Left cardiac atrium (tissue), 4 donors: ENCODE results near the gene DENND4B. TPM values are rescaled to one million over a fixed set of nuclear protein-coding genes. Genes with fewer than 3 reads are reported as not detected.
A peak's percentile ranks its signal among the peaks of the same experiment; 100 is the strongest.

Experiments used
- ATAC-seq, 2 donors: fragments of 200-7000 bp; cut with Tn5 transposase; one replicate each; pipeline ENCODE4 v1.9.1; 2020; ENCODE audit warnings: mild to moderate bottlenecking in 2 of 2, moderate library complexity in 2 of 2
- DNase-seq: peaks from one replicate; pipeline ENCODE4 v3.0.0-alpha.2; 2020
- intact Hi-C, 2 donors: fragments of 100-400 bp; cut with DNase I; formaldehyde crosslinking; loops; one replicate each; pipeline versions ENCODE4 v1.14.1 to v1.15.1; 2022 to 2023
- total RNA-seq, 2 donors: library from RNA; stranded (reverse); fragmentation: NEBNext Ultra II Directional; extraction: Animal tissue kit (Norgen Biotek cat#: 25700); gene quantifications; one replicate each; pipeline ENCODE4 v1.2.1, GENCODE V29; 2021
- donor health status: DM: no; HTN: yes; CAD: no.
- donor health status: DM: no; HTN: yes; CAD: no; lungs with severe emphysema.
- donor health status: DM: yes; HTN: yes; CAD: no.
- donor health status: Dilated cardiomyopathy.

Gene DENND4B
- total RNA-seq, 2 donors from 2014 or later, result 41.5 to 49.5 TPM

- intact Hi-C loops, result loop anchor here in 1 of 2 donors (5.0 kb wide), 1 partner anchor 160 kb away; no protein-coding TSS in a partner anchor
- peak; percentile 97 for ATAC-seq
- DNase-seq, result peak; percentile 94
Observed at GRCh38 chr1:153977250-153978240, 31.0 kb upstream of the DENND4B start, which contains the start of gene JTB. JTB (minus strand) TSS chr1:153977674; CDS start chr1:153977252, 422 bp downstream.

GRCh38 chr1:153976819-153977249, 30.3 kb upstream of the DENND4B start:
- no peak for DNase-seq
- intact Hi-C loops, result loop anchor here in 1 of 2 donors (5.0 kb wide), 1 partner anchor 160 kb away; no protein-coding TSS in a partner anchor
- peak; percentile 1 to 3 for ATAC-seq

DNA sequence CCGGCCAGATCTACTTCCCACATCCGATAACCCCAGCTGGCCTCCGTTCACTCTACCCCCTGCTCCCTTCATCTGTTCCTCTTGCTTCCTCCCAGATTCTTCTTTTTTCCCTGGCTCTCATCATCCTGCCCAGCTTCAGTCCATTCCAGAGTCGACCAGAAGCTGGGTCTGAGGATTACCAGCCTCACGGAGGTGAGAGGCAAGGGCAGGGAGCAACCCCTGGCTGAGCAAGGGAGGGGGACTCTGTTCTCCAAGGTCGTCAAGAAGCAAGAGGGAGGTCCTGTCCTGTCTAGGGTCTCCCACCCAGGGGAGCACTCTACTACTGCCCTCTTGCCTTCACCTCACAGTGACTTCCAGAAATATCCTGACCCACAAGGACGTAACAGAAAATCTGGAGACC, 27.0 kb upstream of the DENND4B start:
- ATAC-seq (no peak), DNase-seq (no peak)
- intact Hi-C loops, result no loop called here

GRCh38 chr1:153973071-153973470, 26.6 kb upstream of the DENND4B start:
- intact Hi-C loops, result no loop called here
- ATAC-seq, result no peak
- no peak for DNase-seq

DNA sequence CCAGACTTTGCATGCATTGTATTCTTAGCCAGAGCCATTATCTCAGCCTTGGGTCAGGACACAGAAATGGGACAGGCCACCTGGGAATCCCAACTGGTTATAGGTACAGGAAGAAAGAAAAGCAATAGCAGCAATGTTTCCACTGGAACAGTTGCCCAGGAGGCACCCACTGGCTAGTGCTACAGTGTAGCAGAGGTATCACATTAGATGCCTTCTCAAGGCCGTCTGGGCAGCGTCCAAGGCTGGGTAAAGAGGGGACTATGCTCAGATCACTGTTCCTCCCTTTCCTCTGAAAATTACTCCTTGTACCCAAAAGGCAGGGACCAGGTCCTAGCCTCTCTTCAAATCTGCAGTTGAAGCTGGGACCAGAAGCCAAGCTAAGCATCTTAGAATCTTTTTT, 23.8 kb upstream of the DENND4B start:
- no peak for ATAC-seq
- intact Hi-C loops, result no loop called here
- DNase-seq, result no peak

DNA sequence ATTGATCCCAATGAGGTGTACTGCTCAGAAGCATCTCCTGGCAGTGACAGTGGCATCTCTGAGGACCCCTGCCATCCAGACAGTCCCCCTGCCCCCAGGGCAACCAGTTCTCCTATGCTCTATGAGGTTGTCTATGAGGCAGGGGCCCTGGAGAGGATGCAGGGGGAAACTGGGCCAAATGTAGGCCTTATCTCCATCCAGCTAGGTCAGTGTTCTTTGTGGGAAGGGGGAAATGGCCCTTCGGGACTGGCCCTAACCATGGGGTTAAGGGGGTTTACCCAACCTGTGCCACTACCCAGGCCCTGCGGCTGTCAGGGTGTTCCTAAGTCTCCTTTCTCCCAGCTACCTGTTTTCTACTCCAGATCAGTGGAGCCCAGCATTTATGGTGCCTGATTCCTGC, 22.5 kb upstream of the DENND4B start:
- intact Hi-C loops, result no loop called here
- ATAC-seq (no peak), DNase-seq (no peak)

DNA sequence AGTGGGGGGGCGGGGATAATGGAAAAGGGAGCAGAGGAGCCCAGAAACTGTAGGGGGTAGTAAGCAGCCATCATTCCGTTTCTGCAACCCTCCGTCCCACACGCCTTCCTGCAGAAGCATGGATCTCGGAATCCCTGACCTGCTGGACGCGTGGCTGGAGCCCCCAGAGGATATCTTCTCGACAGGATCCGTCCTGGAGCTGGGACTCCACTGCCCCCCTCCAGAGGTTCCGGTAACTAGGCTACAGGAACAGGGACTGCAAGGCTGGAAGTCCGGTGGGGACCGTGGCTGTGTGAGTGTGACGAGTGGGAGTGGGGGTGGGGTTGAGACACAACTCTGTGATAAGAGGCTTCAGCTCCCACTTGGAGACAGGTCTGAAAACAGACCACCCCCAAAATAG, 21.9 kb upstream of the DENND4B start:
- no peak for DNase-seq
- intact Hi-C loops, result no loop called here
- ATAC-seq, result no peak

DNA sequence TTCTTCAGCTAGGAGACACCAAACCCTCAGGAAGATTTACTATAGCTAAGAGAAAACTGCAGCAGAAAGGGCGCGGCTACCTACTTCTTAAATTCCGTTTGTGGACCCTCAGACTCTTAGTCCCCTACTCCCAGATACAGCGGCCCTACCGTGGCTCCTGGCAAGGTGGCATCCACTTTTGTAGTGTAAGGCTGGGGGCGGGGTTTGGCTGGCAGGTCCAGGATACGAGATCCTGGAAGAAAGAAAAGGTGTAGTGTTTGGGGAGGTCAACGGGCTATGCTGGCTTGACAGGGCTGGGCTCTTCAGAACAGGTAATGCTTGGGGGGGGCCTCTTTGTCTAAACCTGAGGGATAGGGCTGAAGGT, 21.5 kb upstream of the DENND4B start:
- intact Hi-C loops, result no loop called here
- DNase-seq (peak; percentile 46), ATAC-seq (no peak)

DNA sequence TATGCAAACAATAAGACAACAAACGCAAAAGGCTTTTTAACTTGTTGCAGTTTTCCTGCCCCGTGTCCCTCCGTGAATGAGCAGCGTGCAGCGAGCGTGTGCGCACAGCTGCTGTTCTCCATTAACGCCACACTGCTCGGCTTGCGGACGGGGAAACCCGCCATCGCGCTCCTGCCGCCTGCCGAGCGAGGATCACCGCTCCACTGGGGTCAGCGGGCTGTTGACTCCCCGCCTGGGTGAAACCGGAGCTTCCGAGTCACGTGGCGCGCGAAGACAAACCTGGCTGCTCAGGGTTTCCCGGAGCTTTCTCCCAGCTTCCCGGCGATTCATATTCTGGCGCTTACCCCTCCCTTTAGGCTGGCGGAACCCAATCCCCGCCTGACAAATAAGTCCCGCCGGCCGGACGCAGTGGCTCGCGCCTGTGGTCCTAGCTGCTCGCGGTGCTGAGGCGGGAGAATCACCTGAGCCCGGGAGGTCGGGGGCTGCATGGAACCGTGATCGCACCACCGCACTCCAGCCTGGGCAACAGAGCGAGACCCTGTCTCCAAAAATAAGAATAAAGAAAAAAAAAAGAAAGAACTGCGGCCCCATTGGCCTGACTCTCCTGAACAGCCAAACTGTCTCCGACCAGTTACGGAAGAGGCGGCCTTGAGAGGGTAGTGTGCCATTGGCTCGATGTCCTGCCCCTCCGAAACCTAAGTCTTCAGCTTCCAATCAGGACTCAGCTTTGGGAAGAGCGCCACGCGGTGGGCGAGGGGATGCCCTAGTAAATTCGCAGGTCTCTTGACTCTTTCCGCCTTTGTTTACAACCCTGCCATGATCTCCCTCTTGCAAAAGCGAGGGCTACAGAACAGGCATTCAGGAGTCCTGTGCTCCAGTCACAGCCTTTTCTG, 20.8 kb upstream of the DENND4B start, which contains the start of gene CREB3L4:
Gene CREB3L4, plus strand, starts transcription at position 796 of the 893 bp plus-strand sequence. CDS start 624 bp downstream, outside the sequence.
- DNase-seq, result peak; percentile 94
- ATAC-seq, result peak; percentile 87 to 89
- intact Hi-C loops, result no loop called here

DNA sequence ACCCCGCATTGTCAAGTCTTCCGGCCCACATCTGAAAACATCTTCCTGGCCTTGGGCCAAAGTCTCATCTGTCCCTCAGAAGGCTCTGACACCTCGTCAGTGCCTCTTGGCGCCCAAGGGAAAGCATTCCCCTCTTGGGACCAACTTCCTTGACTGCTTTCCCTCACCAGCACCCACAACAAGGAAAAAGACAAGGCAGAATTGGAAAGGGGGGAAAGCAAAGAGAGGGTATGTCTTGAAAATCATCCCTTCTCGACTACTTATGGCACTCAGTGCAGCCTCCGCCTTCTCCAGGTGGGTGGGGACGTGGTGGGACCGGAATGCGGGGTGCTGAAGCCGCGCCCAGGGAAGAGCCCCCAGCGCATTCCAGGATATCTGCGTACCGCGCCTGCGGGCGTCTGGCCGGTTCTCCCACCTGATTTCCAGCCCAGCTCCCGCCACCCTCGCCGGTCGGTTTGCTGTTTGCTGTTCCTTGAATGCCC, 17.4 kb upstream of the DENND4B start:
- intact Hi-C loops, result no loop called here
- ATAC-seq (peak in 1 of 2 donors; percentile 1), DNase-seq (peak; percentile 50)

DNA sequence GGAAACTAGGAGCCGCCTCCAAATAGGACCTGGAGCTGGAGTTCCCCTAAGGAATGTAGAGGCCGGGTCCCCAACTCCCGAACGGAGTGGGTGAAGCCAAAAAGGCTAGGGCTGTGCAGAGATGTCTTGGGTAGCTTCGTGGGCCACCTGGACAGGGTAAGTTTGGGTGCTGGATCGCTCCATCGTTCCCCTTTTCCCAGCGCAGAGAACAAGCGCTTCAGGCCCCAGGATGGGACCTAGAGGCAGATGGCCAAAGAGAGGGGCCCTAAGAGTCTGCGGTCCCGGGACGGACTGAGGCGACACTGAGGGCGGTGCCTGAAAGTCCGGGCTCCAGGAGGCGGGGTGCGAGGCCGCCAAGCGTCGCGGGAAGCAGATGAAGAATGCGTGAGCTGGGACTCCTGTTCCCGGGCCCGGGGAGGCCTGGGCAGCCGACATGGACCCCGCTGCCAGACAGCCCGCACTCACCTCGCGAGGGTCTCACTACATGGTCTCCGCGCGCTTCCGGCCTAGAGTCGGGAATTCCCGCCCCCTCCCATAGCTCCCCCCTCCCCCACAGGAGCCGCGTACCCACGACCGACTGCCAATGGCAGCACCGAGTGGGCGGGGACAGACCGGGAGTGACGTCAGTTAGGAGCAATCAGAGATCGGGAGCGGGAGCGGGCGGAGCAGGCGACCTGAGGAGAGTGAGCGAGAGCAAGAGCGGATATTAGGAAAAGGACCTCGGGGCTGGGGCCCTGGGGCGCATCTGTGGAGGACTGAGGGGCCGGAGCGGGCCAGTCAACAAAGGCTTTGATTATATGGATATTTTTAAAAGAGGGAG, 16.7 kb upstream of the DENND4B start, which contains the start of gene SLC39A1:
Gene SLC39A1, minus strand, starts transcription at position 508 of the 820 bp plus-strand sequence. CDS start 822 bp downstream, outside the sequence.
- intact Hi-C loops, result no loop called here
- DNase-seq (peak; percentile 99), ATAC-seq (peak; percentile 83 to 84)

DNA sequence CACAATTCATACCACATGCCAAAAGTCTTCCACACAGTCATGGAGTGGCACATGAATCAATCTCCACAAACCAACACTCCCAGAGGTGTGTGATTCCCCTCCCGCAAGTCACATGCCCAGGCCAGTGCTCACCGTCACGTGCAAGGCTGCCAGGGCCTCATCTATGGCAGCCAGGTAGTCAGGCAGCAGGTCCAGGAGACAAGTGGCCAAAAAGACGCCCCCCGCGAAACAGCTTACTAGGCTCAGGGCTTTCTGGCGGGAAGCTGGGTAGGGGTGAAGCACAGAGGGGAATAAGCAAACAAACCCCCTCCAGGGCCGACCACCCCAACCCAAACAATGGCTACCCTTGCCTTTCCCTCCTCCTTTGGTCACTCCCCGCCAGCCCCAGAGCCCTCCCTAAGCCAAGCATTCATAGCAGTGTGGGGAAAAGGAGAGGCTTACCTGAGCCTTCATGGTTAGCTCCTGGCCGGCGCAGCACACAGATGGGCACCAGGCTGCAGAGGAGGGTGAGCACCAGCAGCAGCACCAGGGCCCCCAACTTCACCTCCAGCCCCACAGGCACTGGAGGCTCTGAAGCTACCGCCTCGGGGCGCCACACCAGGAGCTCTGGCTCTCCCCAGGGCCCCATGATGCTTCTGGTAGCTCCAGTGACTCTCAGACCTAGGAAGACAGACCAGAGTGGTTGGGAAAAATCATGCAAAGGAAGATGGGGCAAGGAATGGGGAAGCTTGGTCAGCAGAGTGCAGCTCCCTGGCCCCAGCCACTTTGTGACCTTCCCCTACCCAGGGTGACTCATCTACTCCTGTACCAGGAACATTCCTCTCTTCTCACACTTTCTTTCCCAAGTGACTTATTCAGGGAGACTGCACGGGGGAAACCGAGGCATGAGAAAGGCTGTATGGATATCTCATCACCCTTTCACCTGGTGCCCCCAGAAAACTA, 15.8 kb upstream of the DENND4B start:
- intact Hi-C loops, result no loop called here
- ATAC-seq, result peak in 1 of 2 donors; percentile 10
- no peak for DNase-seq

GRCh38 chr1:153961421-153961820, 14.9 kb upstream of the DENND4B start:
- DNase-seq, result no peak
- intact Hi-C loops, result no loop called here
- ATAC-seq, result no peak

DNA sequence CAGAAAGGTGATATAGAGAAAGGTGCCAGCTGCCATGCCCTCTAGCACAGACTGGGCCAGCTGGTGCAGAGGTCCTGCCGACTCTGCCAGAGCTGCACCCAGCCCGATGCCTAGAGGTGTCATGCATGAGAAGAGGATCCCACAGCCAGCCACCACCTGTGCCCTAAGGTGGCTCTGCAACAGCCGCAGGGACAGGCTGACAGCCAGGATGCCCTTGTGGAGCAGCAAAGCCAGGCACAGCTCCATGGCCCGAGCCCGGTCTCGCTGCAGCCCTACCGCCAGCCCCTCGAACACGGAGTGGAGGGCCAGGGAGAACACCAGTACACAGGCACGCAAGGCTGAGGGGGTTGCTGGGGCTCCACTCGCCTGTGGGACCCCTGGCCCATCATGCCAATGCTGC, 13.7 kb upstream of the DENND4B start:
- intact Hi-C loops, result no loop called here

DNA sequence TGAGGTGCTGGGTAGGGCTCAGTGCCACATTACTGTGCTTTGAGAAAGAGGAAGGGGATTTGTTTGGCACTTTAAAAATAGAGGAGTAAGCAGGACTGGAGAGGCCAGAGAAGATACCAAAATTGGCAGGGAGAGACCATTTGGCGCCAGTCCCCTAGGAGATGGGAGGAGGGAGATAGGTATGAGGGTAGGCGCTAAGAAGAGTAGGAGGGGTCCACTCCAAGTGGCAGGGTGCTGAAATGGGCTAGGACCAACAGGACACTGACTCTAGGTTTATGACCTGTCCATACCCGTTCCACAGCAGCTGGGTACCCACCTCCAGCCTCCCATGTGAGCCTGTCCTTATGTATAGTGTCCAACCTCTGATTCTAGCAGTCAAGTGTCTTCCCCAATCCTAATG, 12.9 kb upstream of the DENND4B start:
- no peak for ATAC-seq
- intact Hi-C loops, result no loop called here
- DNase-seq, result no peak

More for the DNA sequence above, 13.7 kb upstream of the DENND4B start:
- DNase-seq (no peak), ATAC-seq (no peak)

DNA sequence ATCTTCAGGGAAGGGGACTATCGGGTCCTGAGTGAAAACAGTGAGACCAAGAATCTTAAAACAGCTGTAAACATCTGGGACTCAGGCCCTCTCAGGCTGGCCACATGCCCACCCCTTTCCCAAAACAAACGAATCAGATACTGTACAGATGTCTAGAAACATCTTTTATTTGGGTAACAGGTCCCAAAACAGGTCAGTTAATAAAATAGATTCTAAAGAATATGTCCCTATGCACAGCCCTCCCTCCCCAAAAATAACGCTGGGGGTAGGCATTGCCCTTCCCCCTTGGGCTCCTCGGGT, 12.4 kb upstream of the DENND4B start:
- ATAC-seq, result no peak
- no peak for DNase-seq

More for the DNA sequence above, 12.4 kb upstream of the DENND4B start:
- intact Hi-C loops, result no loop called here
